H1 (cell line): ENCODE results near the gene ZDHHC19. TPM values are rescaled to one million over a fixed set of nuclear protein-coding genes. Genes with fewer than 3 reads are reported as not detected.
A peak's percentile ranks its signal among the peaks of the same experiment; 100 is the strongest.

Source experiments
- CTCF ChIA-PET: fragments of 300-600 bp; sonication (Branson Sonifier 250); formaldehyde crosslinking; loops from one replicate; lab custom pipeline; 2021; ENCODE audit not compliant: partially characterized antibody; lab: Charles Lee
- POLR2A ChIA-PET: fragments of 300-600 bp; sonication (Branson Sonifier 250); formaldehyde crosslinking; loops from one replicate; lab custom pipeline; 2021; ENCODE audit warnings: inconsistent platforms; ENCODE audit not compliant: partially characterized antibody; lab: Charles Lee
- DNase-seq, 2 experiments: peaks; one replicate each; pipeline versions ENCODE4 v3.0.0 to v3.0.0-alpha.2; 2010 to 2022; ENCODE audit warnings: low spot score in 2 of 2, low read depth in 1 of 2, mixed read lengths in 1 of 2
- FAIRE-seq: peaks from 2 replicates; lab custom pipeline; 2011; peaks lifted over from hg19 to GRCh38; lab: Jason Lieb, UNC
- H2AFZ ChIP-seq: 2 replicates; pipeline ENCODE4 v1.8.1; 2012; ENCODE audit warnings: low read length, inconsistent platforms
- H2AK5ac ChIP-seq: 2 replicates; pipeline ENCODE4 v1.6.1; 2013; ENCODE audit warnings: low read depth, low read length
- H2BK120ac ChIP-seq: replicated peaks from 2 replicates; pipeline ENCODE3; 2013; ENCODE audit warnings: low read depth, low read length, inconsistent platforms
- H2BK12ac ChIP-seq: 2 replicates; pipeline ENCODE4 v1.6.1; 2013; ENCODE audit warnings: low read depth, low read length
- H2BK15ac ChIP-seq: 2 replicates; pipeline ENCODE4 v1.6.1; 2013; ENCODE audit warnings: low read length
- H2BK20ac ChIP-seq: 2 replicates; pipeline ENCODE4 v1.6.1; 2013; ENCODE audit warnings: low read length
- H2BK5ac ChIP-seq: 2 replicates; pipeline ENCODE4 v1.6.1; 2013; ENCODE audit warnings: low read depth, low read length
- H3K14ac ChIP-seq: 2 replicates; pipeline ENCODE4 v1.6.1; 2013; ENCODE audit warnings: inconsistent platforms; ENCODE audit not compliant: insufficient read length
- H3K18ac ChIP-seq: 2 replicates; pipeline ENCODE4 v1.6.1; 2013; ENCODE audit warnings: low read length; ENCODE audit errors: extremely low read depth
- H3K23ac ChIP-seq: 2 replicates; pipeline ENCODE4 v1.6.1; 2013; ENCODE audit warnings: inconsistent platforms; ENCODE audit not compliant: insufficient read length
- H3K23me2 ChIP-seq: 2 replicates; pipeline ENCODE4 v1.6.1; 2013; ENCODE audit warnings: low read depth, low read length
- H3K27ac ChIP-seq: 2 replicates; pipeline ENCODE4 v1.6.1; 2011; ENCODE audit warnings: low read depth, low read length, inconsistent platforms
- H3K27me3 ChIP-seq, 4 experiments: replicated peaks in 1 of 4; 1 replicate in 1 of 4; 2 replicates in 3 of 4; pipeline versions ENCODE4 v1.6.1 to v1.8.1; 2011 to 2013; ENCODE audit warnings: low read length in 3 of 4, mild to moderate bottlenecking in 3 of 4, inconsistent platforms in 2 of 4, mixed read lengths in 2 of 4, moderate library complexity in 1 of 4; ENCODE audit not compliant: control insufficient read depth in 3 of 4, insufficient read depth in 3 of 4; ENCODE audit errors: extremely low read depth in 1 of 4
- H3K36me3 ChIP-seq, 4 experiments: 2 replicates each; pipeline versions ENCODE4 v1.6.1 to v1.8.1; 2011 to 2013; ENCODE audit warnings: mild to moderate bottlenecking in 4 of 4, low read length in 3 of 4, moderate library complexity in 2 of 4, control low read depth in 1 of 4, inconsistent platforms in 1 of 4; ENCODE audit not compliant: insufficient read depth in 4 of 4, control insufficient read depth in 2 of 4
- H3K4ac ChIP-seq: replicated peaks from 2 replicates; pipeline ENCODE3; 2013; ENCODE audit warnings: low read length, low read depth, mixed read lengths, inconsistent platforms; ENCODE audit not compliant: insufficient read length
- H3K4me1 ChIP-seq, 4 experiments: replicated peaks in 1 of 4; 1 replicate in 1 of 4; 2 replicates in 3 of 4; pipeline versions ENCODE4 v1.6.1 to v1.8.1; 2011 to 2013; ENCODE audit warnings: low read length in 3 of 4, inconsistent platforms in 2 of 4, mixed read lengths in 1 of 4; ENCODE audit not compliant: insufficient read depth in 4 of 4, control insufficient read depth in 3 of 4
- H3K4me2 ChIP-seq, 2 experiments: 2 replicates each; pipeline versions ENCODE4 v1.6.1 to v1.8.1; 2011 to 2013; ENCODE audit warnings: low read depth in 2 of 2, low read length in 2 of 2, control low read depth in 1 of 2, inconsistent platforms in 1 of 2, mild to moderate bottlenecking in 1 of 2; ENCODE audit not compliant: insufficient read depth in 1 of 2
- H3K4me3 ChIP-seq, 4 experiments: fragments of 200-600, 300-600 bp in 1 of 4; sonication (generic), shearing (Covaris generic), sonication (Bioruptor Twin) in 1 of 4; 2 replicates each; pipeline versions ENCODE4 v1.5.1 to v1.8.1; 2011 to 2016; ENCODE audit warnings: low read length in 4 of 4, low read depth in 3 of 4, control low read depth in 2 of 4, inconsistent platforms in 2 of 4, mild to moderate bottlenecking in 2 of 4, mixed read lengths in 1 of 4, moderate library complexity in 1 of 4; ENCODE audit not compliant: insufficient read depth in 2 of 4; ENCODE audit errors: extremely low read depth in 1 of 4
- H3K56ac ChIP-seq: replicated peaks from 2 replicates; pipeline ENCODE3; 2013; ENCODE audit warnings: low read depth, mild to moderate bottlenecking, mixed read lengths, low read length, inconsistent platforms; ENCODE audit not compliant: insufficient read length
- H3K79me1 ChIP-seq: 2 replicates; pipeline ENCODE4 v1.6.1; 2013; ENCODE audit warnings: low read depth, low read length, control low read depth
- H3K79me2 ChIP-seq, 2 experiments: 2 replicates each; pipeline versions ENCODE4 v1.6.1 to v1.8.1; 2012 to 2013; ENCODE audit warnings: low read length in 2 of 2, mild to moderate bottlenecking in 2 of 2, inconsistent platforms in 1 of 2; ENCODE audit not compliant: insufficient read depth in 2 of 2, control insufficient read depth in 1 of 2
- H3K9ac ChIP-seq, 4 experiments: replicated peaks in 1 of 4; 1 replicate in 1 of 4; 2 replicates in 3 of 4; pipeline versions ENCODE4 v1.6.1 to v1.8.1; 2011 to 2013; ENCODE audit warnings: low read depth in 3 of 4, low read length in 3 of 4, control low read depth in 2 of 4, mild to moderate bottlenecking in 2 of 4, moderate library complexity in 2 of 4, inconsistent platforms in 1 of 4; ENCODE audit errors: extremely low read depth in 1 of 4
- H3K9me3 ChIP-seq, 2 experiments: 2 replicates each; pipeline versions ENCODE4 v1.6.1 to v1.8.1; 2012 to 2013; ENCODE audit warnings: mild to moderate bottlenecking in 2 of 2, moderate library complexity in 2 of 2, control low read depth in 1 of 2, inconsistent platforms in 1 of 2, low read depth in 1 of 2, low read length in 1 of 2, mixed read lengths in 1 of 2; ENCODE audit not compliant: insufficient read depth in 2 of 2
- H4K20me1 ChIP-seq, 2 experiments: replicated peaks in 1 of 2; 2 replicates each; pipeline versions ENCODE3 to v1.8.1; 2011 to 2013; ENCODE audit warnings: inconsistent platforms in 2 of 2, low read length in 2 of 2, mild to moderate bottlenecking in 1 of 2; ENCODE audit not compliant: insufficient read depth in 2 of 2, control insufficient read depth in 1 of 2
- H4K5ac ChIP-seq: 2 replicates; pipeline ENCODE4 v1.6.1; 2013; ENCODE audit warnings: low read length, low read depth, mixed read lengths, inconsistent platforms; ENCODE audit not compliant: insufficient read length
- H4K8ac ChIP-seq: 2 replicates; pipeline ENCODE4 v1.8.0; 2013; ENCODE audit warnings: mild to moderate bottlenecking, moderate library complexity, low read length, inconsistent platforms; ENCODE audit not compliant: insufficient read depth; ENCODE audit errors: extremely low read depth
- H4K91ac ChIP-seq: replicated peaks from 2 replicates; pipeline ENCODE3; 2013; ENCODE audit warnings: low read length, mixed read lengths, inconsistent platforms; ENCODE audit not compliant: insufficient read length
- BCL11A ChIP-seq, 2 experiments: IDR thresholded peaks; one replicate each; pipeline ENCODE4 v1.6.1; 2011; ENCODE audit warnings: low read depth in 2 of 2, low read length in 2 of 2, mild to moderate bottlenecking in 2 of 2
- FOSL1 ChIP-seq: IDR thresholded peaks from 2 replicates; pipeline ENCODE4 v1.6.1; 2011; ENCODE audit warnings: mild to moderate bottlenecking, low read depth, low read length, moderate library complexity; ENCODE audit not compliant: insufficient read depth
- PHF8 ChIP-seq: fragments of 200-600 bp; sonication (generic); conservative IDR thresholded peaks from 2 replicates; pipeline ENCODE4 v1.7.1; 2012; ENCODE audit warnings: low read depth, mild to moderate bottlenecking, inconsistent platforms, low read length, moderate library complexity
- POLR2A ChIP-seq, 2 experiments: IDR thresholded peaks; 1 replicate in 1 of 2; 2 replicates in 1 of 2; pipeline ENCODE4 v1.6.1; 2011; ENCODE audit warnings: low read depth in 2 of 2, low read length in 2 of 2, mild to moderate bottlenecking in 2 of 2; ENCODE audit errors: control extremely low read depth in 1 of 2
- POLR2AphosphoS5 ChIP-seq: IDR thresholded peaks from 2 replicates; pipeline ENCODE4 v1.6.1; 2011; ENCODE audit warnings: low read depth, low read length
- SIN3A ChIP-seq, 2 experiments: IDR thresholded peaks in 1 of 2; conservative IDR thresholded peaks in 1 of 2; 2 replicates each; pipeline ENCODE4 v1.6.1; 2011 to 2012; ENCODE audit warnings: low read length in 2 of 2, improper control_type of control experiment in 1 of 2, low read depth in 1 of 2, mild to moderate bottlenecking in 1 of 2
- SIRT6 ChIP-seq: IDR thresholded peaks from one replicate; pipeline ENCODE4 v1.7.1; 2012; ENCODE audit warnings: low read length, inconsistent platforms
- TAF7 ChIP-seq: optimal IDR thresholded peaks from 2 replicates; pipeline ENCODE3; 2011; ENCODE audit warnings: low read depth, mild to moderate bottlenecking, inconsistent platforms, low read length, moderate library complexity, borderline replicate concordance
- WGBS, 2 experiments: shearing (Covaris generic) in 1 of 2; methylation state at CpG; one replicate each; pipeline versions ENCODE4 v1.1.6 to v1.1.7; 2013 to 2015; ENCODE audit warnings: low lambda C conversion rate in 2 of 2, mixed read lengths in 2 of 2, inconsistent platforms in 1 of 2, low coverage in 1 of 2, missing lambda C conversion rate in 1 of 2; ENCODE audit not compliant: insufficient replicate concordance in 2 of 2, insufficient coverage in 1 of 2, insufficient read length in 1 of 2; ENCODE audit errors: extremely low coverage in 1 of 2, missing lambda C conversion rate in 1 of 2; 5-methylcytosine and 5-hydroxymethylcytosine counted together
- polyA plus RNA-seq, 7 experiments: library from polyadenylated mRNA; depleted of rRNA in 3 of 7; stranded (reverse) in 5 of 7; unstranded in 2 of 7; fragments of >200 nt in 5 of 7; fragments of 200-250 nt in 2 of 7; gene quantifications; 1 replicate in 5 of 7; 2 replicates in 1 of 7; 4 replicates in 1 of 7; pipeline versions ENCODE4 v1.2.1 to v1.2.3, GENCODE V29; 2011 to 2013; ENCODE audit warnings: missing spikeins in 2 of 7, mixed read lengths in 2 of 7
- total RNA-seq: library from RNA; stranded (reverse); fragmentation: NEBNext Ultra II Directional; extraction: Animal tissue kit (Norgen Biotek cat#: 25700); gene quantifications from 2 replicates; pipeline ENCODE4 v1.2.1, GENCODE V29; 2021
- TF ChIP-seq, protein P1 (sequence below): IDR thresholded peaks from 2 replicates; pipeline ENCODE4 v1.6.1; 2012; ENCODE audit warnings: inconsistent platforms

Gene ZDHHC19
- total and polyA plus RNA-seq, 2 of the 8 experiments (the other 6 are each of a cell fraction or from before 2014, with no cell fraction given), result 2.5 to 4.1 TPM

DNA sequence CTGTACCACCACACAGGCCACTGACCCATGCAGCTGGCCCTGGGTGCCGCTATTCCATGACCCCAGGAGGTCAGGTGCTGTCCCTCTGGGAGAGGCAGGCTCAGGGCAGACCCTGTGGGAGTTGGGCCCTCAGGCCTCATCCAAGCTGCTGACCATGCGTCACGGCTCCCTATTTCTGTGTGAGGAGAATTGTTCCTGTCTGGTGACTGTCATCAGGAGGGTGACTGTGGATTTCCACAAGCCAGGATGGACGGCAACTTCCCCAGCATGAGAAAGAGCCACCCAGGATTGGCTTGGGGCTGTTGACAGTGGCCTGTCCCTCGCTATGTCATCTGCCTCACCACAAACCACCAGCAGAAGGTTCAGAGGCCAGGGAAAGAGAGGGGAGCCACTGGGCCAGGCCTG lies 41.4 kb downstream of the ZDHHC19 start:
- H3K79me1 ChIP-seq, result no peaks in the 10 kb centered on the region
- peaks cover 0 to 2% (median under 1%) of the 10 kb centered on the region in 4 experiments; a peak in 1 of 7 replicates for H3K4me1 ChIP-seq
- H2BK20ac ChIP-seq, result no peak overlapping the region
- peaks cover 0 to under 1% of the 10 kb centered on the region in 2 experiments; a peak in 1 of 4 replicates for H3K79me2 ChIP-seq
- no peak overlapping the region for H2AK5ac ChIP-seq
- H4K20me1 ChIP-seq, result peaks cover 0 to 3% of the 10 kb centered on the region in 2 experiments
- H3K9ac ChIP-seq, result no peak overlapping the region
- FAIRE-seq, result no peak
- 91% methylated on average over 5 of the region's 5 CpGs; no CpG with 5 or more reads in 1 of the 2 experiments for WGBS, 2 experiments
- H3K27ac ChIP-seq, result no peak overlapping the region
- no peak overlapping the region for H2BK5ac ChIP-seq
- H2BK12ac ChIP-seq, result 0 out of 2 replicates have a peak overlapping the region, but pooled peaks have one; percentile 27
- no peaks in the 10 kb centered on the region; a peak in 1 of 8 replicates for H3K36me3 ChIP-seq
- DNase-seq, result no peak
- ChIA-PET CTCF (interaction anchor here (0.6 to 1.4 kb wide), 4 partner anchors 10 to 59 kb away, joined by 3 to 4 read pairs (median 3); no protein-coding TSS in a partner anchor), POLR2A (no interaction called here)
- H2AFZ ChIP-seq, result no peak overlapping the region; the same call in 1 of the 2 replicates
- H3K23me2 ChIP-seq, result peaks cover 6% of the 10 kb centered on the region; the same call in 1 of the 2 replicates
- H3K9me3 ChIP-seq, result no peaks in the 10 kb centered on the region
- no peak overlapping the region for H4K8ac ChIP-seq
- no peak overlapping the region for H3K56ac ChIP-seq
- no peak overlapping the region for H3K4me2 ChIP-seq
- no peak overlapping the region for H3K4ac ChIP-seq
- H2BK15ac ChIP-seq, result 0 out of 2 replicates have a peak overlapping the region, but pooled peaks have one; percentile 46
- TF ChIP-seq PHF8 (no peak), POLR2AphosphoS5 (no peak), TAF7 (no peak), POLR2A (IDR thresholded peaks at IDR 0.05; ENCODE audit: control extremely low read depth in 1 of 2, low read depth in 2 of 2, low read length in 2 of 2) (no peak), FOSL1 (no peak), SIN3A (conservative IDR thresholded peaks at IDR 0.05 in 1 of 2, IDR thresholded peaks at IDR 0.05 in 1 of 2; ENCODE audit: low read depth in 1 of 2, low read length in 2 of 2) (no peak), SIRT6 (no peak), BCL11A (IDR thresholded peaks at IDR 0.05; ENCODE audit: low read depth in 2 of 2, low read length in 2 of 2) (no peak)
- TF ChIP-seq, protein P1, sequence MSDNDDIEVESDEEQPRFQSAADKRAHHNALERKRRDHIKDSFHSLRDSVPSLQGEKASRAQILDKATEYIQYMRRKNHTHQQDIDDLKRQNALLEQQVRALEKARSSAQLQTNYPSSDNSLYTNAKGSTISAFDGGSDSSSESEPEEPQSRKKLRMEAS, result no peak
- no peak overlapping the region for H3K14ac ChIP-seq
- no peaks in the 10 kb centered on the region for H3K27me3 ChIP-seq
- no peak overlapping the region for H2BK120ac ChIP-seq
- no peak overlapping the region for H4K91ac ChIP-seq
- no peak overlapping the region for H4K5ac ChIP-seq
- H3K4me3 ChIP-seq, result no peak overlapping the region
- no peak overlapping the region for H3K23ac ChIP-seq
- no peak overlapping the region for H3K18ac ChIP-seq
